Thoracic aorta (tissue), 2 donors: ENCODE data around the gene PRPF31. TPM values are rescaled to one million over a fixed set of nuclear protein-coding genes. Genes with fewer than 3 reads are reported as not detected.

Experiments used
- ATAC-seq: fragments of 150-250 bp; one replicate; pipeline ENCODE4 v1.8.0; 2017; ENCODE audit warnings: low read depth; ENCODE audit not compliant: insufficient number of reproducible peaks, low FRiP score
- DNase-seq: peaks from one replicate; pipeline ENCODE4 v3.0.0-alpha.2; 2020; ENCODE audit warnings: low spot score
- H3K27ac ChIP-seq, 2 donors: fragments of 200-600 bp; sonication (generic); 1 replicate in 1 of 2; 2 replicates in 1 of 2; pipeline ENCODE4 v1.5.1; 2016; ENCODE audit warnings: mild to moderate bottlenecking in 2 of 2, moderate library complexity in 2 of 2
- H3K27me3 ChIP-seq: fragments of 200-600 bp; sonication (generic); replicated peaks from 2 replicates; pipeline ENCODE4 v1.6.0; 2016; ENCODE audit warnings: mild to moderate bottlenecking; ENCODE audit not compliant: insufficient read depth
- H3K36me3 ChIP-seq: fragments of 200-600 bp; sonication (generic); one replicate; pipeline ENCODE4 v1.5.1; 2016
- H3K4me1 ChIP-seq, 2 donors: fragments of 200-600 bp; sonication (generic); 1 replicate in 1 of 2; 2 replicates in 1 of 2; pipeline versions ENCODE4 v1.5.1 to v1.6.0; 2016; ENCODE audit warnings: low read depth in 2 of 2, mild to moderate bottlenecking in 1 of 2; ENCODE audit not compliant: control insufficient read depth in 1 of 2
- H3K4me3 ChIP-seq: fragments of 200-600 bp; sonication (generic); 2 replicates; pipeline ENCODE4 v1.5.1; 2016; ENCODE audit warnings: mild to moderate bottlenecking
- H3K9me3 ChIP-seq: fragments of 200-600 bp; sonication (generic); 2 replicates; pipeline ENCODE4 v1.5.1; 2016
- CTCF ChIP-seq: fragments of 200-600 bp; sonication (generic); IDR thresholded peaks from one replicate; pipeline ENCODE4 v1.5.1; 2019; ENCODE audit warnings: antibody characterized with exemption
- total RNA-seq, 2 donors: library from RNA; depleted of rRNA; stranded (reverse); fragments of >200 nt; gene quantifications; one replicate each; pipeline versions ENCODE4 v1.1.0 to v1.2.3, GENCODE V29; 2016

Gene PRPF31
- total RNA-seq: 10 to 100 TPM; 48.2 to 54.3 TPM

GRCh38 chr19:54115109-54116063 lies at the start of gene PRPF31, which contains the start of gene TFPT:
Gene PRPF31 (plus strand): TSS chr19:54115754. CDS start chr19:54118279, 2,525 bp downstream.
Gene TFPT (minus strand): TSS chr19:54115657. CDS start chr19:54115269, 388 bp downstream.
- peak; percentile 94 for ATAC-seq
- no peak for TF ChIP-seq CTCF

GRCh38 chr19:54069470-54069869 lies 46.1 kb upstream of the PRPF31 start:
- no peak overlapping the region for H3K4me3 ChIP-seq
- ATAC-seq: no peak
- H3K9me3 ChIP-seq: no peaks in the 10 kb centered on the region
- TF ChIP-seq CTCF: no peak
- no peaks in the 10 kb centered on the region for H3K27me3 ChIP-seq
- no peaks in the 10 kb centered on the region for H3K36me3 ChIP-seq
- H3K27ac ChIP-seq: no peak overlapping the region
- DNase-seq: no peak
- no peaks in the 10 kb centered on the region for H3K4me1 ChIP-seq

More at GRCh38 chr19:54115109-54116063, at the start of gene PRPF31, which contains the start of gene TFPT:
- H3K4me3 ChIP-seq: peak within 1 kb of the TSS; percentile 78
- H3K27ac ChIP-seq: peak within 1 kb of the TSS; percentile 71 to 87
- H3K4me1 ChIP-seq: peaks cover 18 to 29% of the 10 kb centered on the region in 2 donors
- H3K27me3 ChIP-seq: no peaks in the 10 kb centered on the region
- no peaks in the 10 kb centered on the region for H3K9me3 ChIP-seq
- DNase-seq: peak; percentile 97
- peaks cover 26% of the 10 kb centered on the region for H3K36me3 ChIP-seq

GRCh38 chr19:54073829-54074228 lies 41.7 kb upstream of the PRPF31 start:
- DNase-seq: no peak
- Histone ChIP-seq H3K9me3 (no peaks in the 10 kb centered on the region), H3K36me3 (no peaks in the 10 kb centered on the region)

GRCh38 chr19:54074851-54075250 lies 40.7 kb upstream of the PRPF31 start:
- DNase-seq (no peak), ATAC-seq (no peak)
- Histone ChIP-seq H3K4me1 (no peaks in the 10 kb centered on the region), H3K9me3 (no peaks in the 10 kb centered on the region), H3K27ac (no peak overlapping the region), H3K27me3 (no peaks in the 10 kb centered on the region), H3K4me3 (no peak overlapping the region), H3K36me3 (no peaks in the 10 kb centered on the region)
- no peak for TF ChIP-seq CTCF

More at GRCh38 chr19:54073829-54074228, 41.7 kb upstream of the PRPF31 start:
- TF ChIP-seq CTCF: no peak
- ATAC-seq: no peak
- no peak overlapping the region for H3K4me3 ChIP-seq
- H3K4me1 ChIP-seq: no peaks in the 10 kb centered on the region
- H3K27ac ChIP-seq: no peak overlapping the region
- H3K27me3 ChIP-seq: no peaks in the 10 kb centered on the region

GRCh38 chr19:54077334-54077733 lies 38.2 kb upstream of the PRPF31 start:
- no peaks in the 10 kb centered on the region for H3K36me3 ChIP-seq
- no peak overlapping the region for H3K4me3 ChIP-seq
- no peaks in the 10 kb centered on the region for H3K4me1 ChIP-seq
- no peak for TF ChIP-seq CTCF
- H3K27ac ChIP-seq: no peak overlapping the region
- no peaks in the 10 kb centered on the region for H3K27me3 ChIP-seq
- DNase-seq: no peak
- H3K9me3 ChIP-seq: peaks cover 6% of the 10 kb centered on the region
- no peak for ATAC-seq
